ENCODE data around the gene SLMAP. TPM values are rescaled to one million over a fixed set of nuclear protein-coding genes. Genes with fewer than 3 reads are reported as not detected.
"Not testable (repeated sequence)": the region's sequence is repeated elsewhere in the genome, so short reads cannot be mapped to it uniquely, and the experiment has no call there.

Gene SLMAP
- total RNA-seq, 1 donor from 2014 or later = 53.2 TPM

DNA sequence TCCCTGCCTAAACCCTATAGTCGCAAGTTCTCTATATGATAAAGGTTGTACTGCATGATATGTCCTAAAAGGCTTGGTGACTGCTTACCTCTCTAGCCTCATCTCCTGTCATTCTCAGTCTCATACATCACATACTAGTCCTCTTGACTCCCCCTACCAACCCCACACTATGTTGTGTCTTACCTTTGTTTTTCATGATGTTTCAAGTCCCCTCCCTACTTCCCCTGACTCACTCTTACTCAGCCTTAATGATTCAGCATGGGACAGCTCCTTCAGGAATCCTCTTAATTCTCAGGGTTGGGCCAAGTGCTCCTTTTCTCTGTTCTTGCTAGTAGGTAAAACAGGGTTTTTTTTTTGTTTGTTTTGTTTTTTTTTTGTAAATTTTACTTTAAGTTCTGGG lies 49.6 kb downstream of the SLMAP start:
- Histone ChIP-seq H3K9me3 (ENCODE audit: control insufficient read depth in 3 of 3, low read length in 3 of 3) (no peaks in the 10 kb centered on the region), H3K4me3 (ENCODE audit: low read length in 3 of 3) (no peak overlapping the region), H3K4me1 (ENCODE audit: control insufficient read depth in 3 of 3, insufficient read depth in 3 of 3, low read length in 3 of 3) (peaks cover 21 to 37% (median 24%) of the 10 kb centered on the region in 3 donors), H3K27me3 (ENCODE audit: control insufficient read depth in 3 of 3, insufficient read depth in 3 of 3, low read length in 3 of 3) (no peaks in the 10 kb centered on the region), H3K36me3 (ENCODE audit: control insufficient read depth in 3 of 3, insufficient read depth in 3 of 3, low read length in 3 of 3) (no peaks in the 10 kb centered on the region), H3K27ac (ENCODE audit: low read depth, low read length) (no peak overlapping the region), H3K9ac (ENCODE audit: low read depth in 1 of 3, low read length in 3 of 3) (no peak overlapping the region)

DNA sequence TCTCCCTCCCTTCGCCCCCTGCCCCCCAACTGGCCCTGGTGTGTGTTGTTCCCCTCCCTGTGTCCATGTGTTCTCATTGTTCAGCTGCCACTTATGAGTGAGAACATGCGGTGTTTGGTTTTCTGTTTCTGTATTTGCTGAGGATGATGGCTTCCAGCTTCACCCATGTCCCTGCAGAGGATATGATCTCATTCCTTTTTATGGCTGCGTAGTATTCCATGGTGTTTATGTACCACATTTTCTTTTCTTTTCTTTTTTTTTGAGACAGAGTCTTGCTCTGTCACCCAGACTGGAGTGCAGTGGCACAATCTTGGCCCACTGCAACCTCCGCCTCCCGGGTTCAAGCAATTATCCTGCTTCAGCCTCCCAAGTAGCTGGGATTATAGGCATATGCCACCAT lies 50.1 kb downstream of the SLMAP start:
- not testable (repeated sequence) for H3K9me3 ChIP-seq (ENCODE audit: control insufficient read depth in 3 of 3, low read length in 3 of 3); H3K36me3 ChIP-seq (ENCODE audit: control insufficient read depth in 3 of 3, insufficient read depth in 3 of 3, low read length in 3 of 3); H3K4me3 ChIP-seq (ENCODE audit: low read length in 3 of 3); H3K27ac ChIP-seq (ENCODE audit: low read depth, low read length); H3K27me3 ChIP-seq (ENCODE audit: control insufficient read depth in 3 of 3, insufficient read depth in 3 of 3, low read length in 3 of 3); H3K9ac ChIP-seq (ENCODE audit: low read depth in 1 of 3, low read length in 3 of 3)
- peaks cover 19 to 32% (median 23%) of the 10 kb centered on the region in 3 donors for H3K4me1 ChIP-seq (ENCODE audit: control insufficient read depth in 3 of 3, insufficient read depth in 3 of 3, low read length in 3 of 3)

DNA sequence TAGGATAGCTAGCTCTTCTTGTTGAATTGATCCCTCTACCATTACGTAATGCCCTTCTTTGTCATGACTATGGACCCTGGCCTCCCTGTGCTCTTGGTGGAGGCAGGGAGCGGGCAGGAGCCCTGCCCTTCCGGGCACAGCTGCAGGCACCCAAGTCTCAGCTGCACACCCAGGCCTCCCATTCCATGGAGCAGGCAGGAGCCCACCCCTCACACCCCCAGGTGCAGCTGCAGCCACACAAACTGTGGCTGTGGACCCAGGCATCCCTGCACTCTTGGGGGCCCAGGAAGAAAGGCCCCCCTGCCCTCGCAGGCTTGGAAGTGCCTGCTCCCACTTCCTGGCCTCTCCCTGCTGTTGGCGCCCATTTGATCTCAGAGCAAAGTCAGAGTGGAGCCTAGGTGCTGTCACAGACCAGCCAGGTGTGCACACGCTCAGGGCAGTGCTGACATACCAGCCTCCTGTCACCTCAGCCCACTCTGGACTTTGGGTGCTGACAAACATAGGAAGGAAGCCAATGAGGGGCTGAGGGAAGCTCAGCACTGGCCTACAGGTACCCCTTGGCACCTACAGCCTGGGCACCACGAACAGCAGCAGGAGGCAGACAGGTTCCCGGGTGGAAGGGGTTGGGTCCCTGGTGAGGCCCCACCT lies 53.0 kb downstream of the SLMAP start:
- Histone ChIP-seq H3K4me3 (ENCODE audit: low read length in 3 of 3) (no peak overlapping the region), H3K9me3 (ENCODE audit: control insufficient read depth in 3 of 3, low read length in 3 of 3) (no peaks in the 10 kb centered on the region), H3K36me3 (ENCODE audit: control insufficient read depth in 3 of 3, insufficient read depth in 3 of 3, low read length in 3 of 3) (no peaks in the 10 kb centered on the region), H3K27ac (ENCODE audit: low read depth, low read length) (no peak overlapping the region), H3K27me3 (ENCODE audit: control insufficient read depth in 3 of 3, insufficient read depth in 3 of 3, low read length in 3 of 3) (no peaks in the 10 kb centered on the region), H3K9ac (ENCODE audit: low read depth in 1 of 3, low read length in 3 of 3) (no peak overlapping the region), H3K4me1 (ENCODE audit: control insufficient read depth in 3 of 3, insufficient read depth in 3 of 3, low read length in 3 of 3) (peaks cover 5 to 19% (median 17%) of the 10 kb centered on the region in 3 donors)

DNA sequence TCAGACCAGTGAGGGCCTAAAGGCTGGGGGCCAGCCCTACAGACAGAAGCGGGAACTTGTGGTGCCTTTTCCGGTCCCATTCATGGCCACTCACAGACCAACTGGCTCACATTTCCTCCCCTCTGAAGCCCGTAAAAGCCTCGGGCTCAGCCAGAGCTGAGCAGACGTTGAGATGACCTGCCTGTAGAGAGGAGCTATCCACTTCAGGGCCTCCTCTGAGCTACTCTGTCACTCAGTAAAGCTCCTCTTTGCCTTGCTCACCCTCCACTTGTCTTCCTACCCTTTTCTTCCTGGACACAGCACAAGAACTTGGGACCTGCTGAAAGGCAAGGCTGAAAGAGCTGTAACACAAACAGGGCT lies 53.5 kb downstream of the SLMAP start:
- Histone ChIP-seq H3K9ac (ENCODE audit: low read depth in 1 of 3, low read length in 3 of 3) (no peak overlapping the region), H3K27me3 (ENCODE audit: control insufficient read depth in 3 of 3, insufficient read depth in 3 of 3, low read length in 3 of 3) (no peaks in the 10 kb centered on the region), H3K4me3 (ENCODE audit: low read length in 3 of 3) (no peak overlapping the region), H3K4me1 (ENCODE audit: control insufficient read depth in 3 of 3, insufficient read depth in 3 of 3, low read length in 3 of 3) (peaks cover 5 to 19% (median 17%) of the 10 kb centered on the region in 3 donors), H3K9me3 (ENCODE audit: control insufficient read depth in 3 of 3, low read length in 3 of 3) (no peaks in the 10 kb centered on the region), H3K27ac (ENCODE audit: low read depth, low read length) (no peak overlapping the region), H3K36me3 (ENCODE audit: control insufficient read depth in 3 of 3, insufficient read depth in 3 of 3, low read length in 3 of 3) (no peaks in the 10 kb centered on the region)

DNA sequence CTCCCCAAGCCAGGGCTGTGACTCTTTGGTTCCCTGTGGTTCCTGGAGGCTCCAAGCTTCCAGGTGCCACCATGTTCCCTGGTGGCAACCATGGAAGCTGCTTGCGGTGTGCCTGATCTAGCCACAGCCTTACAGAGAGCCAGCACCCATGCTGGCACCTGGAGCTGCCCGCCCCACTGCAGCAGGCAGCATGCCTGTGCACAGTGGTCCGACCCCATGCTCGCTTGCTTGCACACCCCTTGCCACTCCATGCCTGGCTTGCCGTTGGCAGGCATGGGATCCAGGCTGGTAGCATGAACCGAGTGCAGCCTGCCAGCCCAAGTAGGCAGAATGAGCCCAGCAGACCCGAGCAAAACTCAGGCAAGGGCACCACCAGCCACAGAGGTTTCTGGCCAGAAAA lies 53.9 kb downstream of the SLMAP start:
- Histone ChIP-seq H3K36me3 (ENCODE audit: control insufficient read depth in 3 of 3, insufficient read depth in 3 of 3, low read length in 3 of 3) (no peaks in the 10 kb centered on the region), H3K4me3 (ENCODE audit: low read length in 3 of 3) (no peak overlapping the region), H3K9me3 (ENCODE audit: control insufficient read depth in 3 of 3, low read length in 3 of 3) (no peaks in the 10 kb centered on the region), H3K27me3 (ENCODE audit: control insufficient read depth in 3 of 3, insufficient read depth in 3 of 3, low read length in 3 of 3) (no peaks in the 10 kb centered on the region), H3K4me1 (ENCODE audit: control insufficient read depth in 3 of 3, insufficient read depth in 3 of 3, low read length in 3 of 3) (peaks cover 5 to 19% (median 17%) of the 10 kb centered on the region in 3 donors), H3K27ac (ENCODE audit: low read depth, low read length) (no peak overlapping the region), H3K9ac (ENCODE audit: low read depth in 1 of 3, low read length in 3 of 3) (no peak overlapping the region)

DNA sequence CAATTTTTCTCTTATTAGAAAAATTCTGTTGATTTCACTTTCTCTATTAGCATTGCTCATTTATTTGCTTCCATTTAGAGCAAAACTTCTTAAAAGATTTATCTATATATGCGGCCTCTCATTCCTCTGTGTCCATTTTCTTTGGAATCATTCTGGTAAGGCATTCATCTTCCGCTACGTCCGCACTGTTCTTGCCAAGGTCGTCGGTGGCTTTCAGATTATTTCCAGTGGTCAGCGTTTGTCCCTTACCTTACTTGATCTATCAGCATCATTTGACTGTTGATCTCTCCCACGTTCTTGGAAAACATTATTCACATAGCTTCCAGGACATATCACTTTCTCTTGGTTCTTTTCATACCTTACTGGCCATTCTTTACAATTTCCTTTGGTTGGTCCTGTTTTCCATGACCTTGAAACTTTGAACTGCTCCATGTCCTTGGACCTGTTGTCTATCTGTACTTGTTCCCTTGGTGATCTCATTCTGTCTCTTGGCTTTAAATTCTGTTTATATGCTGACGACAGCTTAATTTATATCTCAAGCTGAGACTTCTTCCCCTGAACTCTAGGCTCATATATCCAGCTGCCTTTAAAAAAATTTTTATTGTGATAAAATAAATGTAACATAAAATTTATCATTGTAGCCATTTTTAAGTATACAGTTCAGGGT lies 54.5 kb downstream of the SLMAP start:
- peaks cover 5 to 19% (median 17%) of the 10 kb centered on the region in 3 donors for H3K4me1 ChIP-seq (ENCODE audit: control insufficient read depth in 3 of 3, insufficient read depth in 3 of 3, low read length in 3 of 3)
- no peaks in the 10 kb centered on the region for H3K27me3 ChIP-seq (ENCODE audit: control insufficient read depth in 3 of 3, insufficient read depth in 3 of 3, low read length in 3 of 3)
- H3K9ac ChIP-seq (ENCODE audit: low read depth in 1 of 3, low read length in 3 of 3) = no peak overlapping the region
- H3K9me3 ChIP-seq (ENCODE audit: control insufficient read depth in 3 of 3, low read length in 3 of 3) = no peaks in the 10 kb centered on the region
- H3K27ac ChIP-seq (ENCODE audit: low read depth, low read length) = no peak overlapping the region
- no peak overlapping the region for H3K4me3 ChIP-seq (ENCODE audit: low read length in 3 of 3)
- no peaks in the 10 kb centered on the region for H3K36me3 ChIP-seq (ENCODE audit: control insufficient read depth in 3 of 3, insufficient read depth in 3 of 3, low read length in 3 of 3)

DNA sequence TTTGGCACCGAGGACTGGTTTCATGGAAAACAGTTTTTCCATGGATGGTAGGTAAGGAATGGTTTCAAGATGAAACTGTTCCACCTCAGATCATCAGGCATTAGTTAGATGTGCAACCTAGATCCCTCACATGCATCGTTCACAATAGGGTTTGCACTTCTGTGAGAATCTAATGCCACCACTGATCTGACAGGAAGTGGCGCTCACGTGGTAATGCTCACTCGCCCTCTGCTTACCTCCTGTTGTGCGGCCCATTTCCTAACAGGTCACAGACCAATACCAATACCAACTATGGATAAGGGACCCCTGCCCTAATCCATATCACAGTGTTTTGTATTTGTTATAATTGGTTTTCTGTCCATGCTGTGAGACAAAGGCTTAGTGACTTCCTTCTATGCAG lies 58.9 kb downstream of the SLMAP start:
- Histone ChIP-seq H3K9me3 (ENCODE audit: control insufficient read depth in 3 of 3, low read length in 3 of 3) (no peaks in the 10 kb centered on the region), H3K4me3 (ENCODE audit: low read length in 3 of 3) (no peak overlapping the region), H3K27me3 (ENCODE audit: control insufficient read depth in 3 of 3, insufficient read depth in 3 of 3, low read length in 3 of 3) (no peaks in the 10 kb centered on the region), H3K27ac (ENCODE audit: low read depth, low read length) (no peak overlapping the region), H3K4me1 (ENCODE audit: control insufficient read depth in 3 of 3, insufficient read depth in 3 of 3, low read length in 3 of 3) (peaks cover 7 to 13% (median 7%) of the 10 kb centered on the region in 3 donors), H3K9ac (ENCODE audit: low read depth in 1 of 3, low read length in 3 of 3) (no peak overlapping the region), H3K36me3 (ENCODE audit: control insufficient read depth in 3 of 3, insufficient read depth in 3 of 3, low read length in 3 of 3) (no peaks in the 10 kb centered on the region)

DNA sequence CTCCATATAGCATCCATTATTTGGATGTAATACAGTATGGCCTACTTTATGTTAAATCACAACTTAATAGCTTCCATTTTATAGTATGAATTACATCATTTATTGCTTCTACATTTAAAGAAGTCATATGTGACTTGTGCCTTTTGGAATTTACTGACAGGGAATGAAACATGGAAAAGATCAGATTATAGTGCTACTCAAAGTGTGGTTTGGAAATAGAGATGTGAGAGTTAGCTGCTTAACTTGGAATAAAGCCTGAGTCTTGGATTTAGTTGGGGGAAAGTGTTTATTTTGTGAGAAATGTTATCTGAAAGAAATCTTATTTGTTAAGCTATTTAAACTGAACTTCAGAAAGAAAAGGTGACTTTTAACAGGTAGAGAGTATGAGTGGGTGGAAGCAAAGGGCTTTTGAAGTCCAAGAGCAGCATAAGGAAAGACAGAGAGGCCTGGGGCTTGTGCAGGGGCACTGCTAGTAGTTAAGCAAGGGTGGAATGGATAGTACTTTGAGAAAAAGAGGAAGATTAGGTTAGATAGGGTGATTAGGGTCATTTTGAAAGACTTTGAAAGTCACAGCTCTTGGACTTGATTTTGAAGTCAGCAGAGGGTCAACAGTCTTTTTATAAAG lies 60.5 kb downstream of the SLMAP start:
- Histone ChIP-seq H3K27me3 (ENCODE audit: control insufficient read depth in 3 of 3, insufficient read depth in 3 of 3, low read length in 3 of 3) (no peaks in the 10 kb centered on the region), H3K9me3 (ENCODE audit: control insufficient read depth in 3 of 3, low read length in 3 of 3) (no peaks in the 10 kb centered on the region), H3K4me3 (ENCODE audit: low read length in 3 of 3) (no peak overlapping the region), H3K36me3 (ENCODE audit: control insufficient read depth in 3 of 3, insufficient read depth in 3 of 3, low read length in 3 of 3) (no peaks in the 10 kb centered on the region), H3K4me1 (ENCODE audit: control insufficient read depth in 3 of 3, insufficient read depth in 3 of 3, low read length in 3 of 3) (peaks cover 6 to 15% (median 9%) of the 10 kb centered on the region in 3 donors), H3K27ac (ENCODE audit: low read depth, low read length) (no peak overlapping the region), H3K9ac (ENCODE audit: low read depth in 1 of 3, low read length in 3 of 3) (no peak overlapping the region)

DNA sequence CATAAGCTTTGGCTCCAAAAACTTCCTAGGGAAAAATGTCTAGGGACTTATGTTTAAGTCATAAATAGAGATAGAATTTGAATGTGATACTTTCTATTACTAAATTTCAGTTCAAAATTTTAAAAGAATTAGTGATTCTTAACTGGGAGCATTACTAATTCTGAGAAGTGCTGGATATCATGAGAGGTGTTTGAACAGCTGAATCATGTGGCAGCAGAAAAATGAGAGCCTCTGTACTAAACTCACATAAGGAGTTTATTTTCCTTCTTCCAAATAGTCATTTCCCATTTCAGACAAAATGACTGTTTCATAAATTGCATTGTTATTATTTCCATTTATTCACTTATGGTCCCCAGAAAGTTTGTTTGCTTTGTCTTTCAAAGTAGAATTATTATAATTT lies 62.7 kb downstream of the SLMAP start:
- Histone ChIP-seq H3K9ac (ENCODE audit: low read depth in 1 of 3, low read length in 3 of 3) (no peak overlapping the region), H3K9me3 (ENCODE audit: control insufficient read depth in 3 of 3, low read length in 3 of 3) (no peaks in the 10 kb centered on the region), H3K27me3 (ENCODE audit: control insufficient read depth in 3 of 3, insufficient read depth in 3 of 3, low read length in 3 of 3) (no peaks in the 10 kb centered on the region), H3K36me3 (ENCODE audit: control insufficient read depth in 3 of 3, insufficient read depth in 3 of 3, low read length in 3 of 3) (no peaks in the 10 kb centered on the region), H3K4me3 (ENCODE audit: low read length in 3 of 3) (no peak overlapping the region), H3K4me1 (ENCODE audit: control insufficient read depth in 3 of 3, insufficient read depth in 3 of 3, low read length in 3 of 3) (peaks cover 12 to 19% (median 18%) of the 10 kb centered on the region in 3 donors), H3K27ac (ENCODE audit: low read depth, low read length) (no peak overlapping the region)

DNA sequence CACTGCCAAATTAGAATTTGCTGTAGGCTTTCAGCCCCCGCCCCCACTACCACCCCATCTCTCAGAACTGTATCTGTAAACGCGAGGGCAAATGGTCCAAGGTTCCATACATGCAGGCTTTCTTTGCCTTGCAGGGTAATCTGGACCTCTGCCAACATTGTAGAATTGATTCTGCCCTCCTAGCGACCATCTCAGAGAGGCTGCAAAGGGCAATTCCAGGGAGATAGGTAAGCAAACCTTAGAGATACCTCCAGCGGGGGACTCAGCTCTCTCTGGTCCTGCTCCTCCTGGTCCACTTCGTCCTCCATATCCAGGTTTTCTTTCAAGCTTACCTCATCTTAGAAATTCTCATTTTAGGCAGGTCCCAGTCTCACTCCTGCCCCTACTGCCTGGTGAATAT lies 64.4 kb downstream of the SLMAP start:
- Histone ChIP-seq H3K36me3 (ENCODE audit: control insufficient read depth in 3 of 3, insufficient read depth in 3 of 3, low read length in 3 of 3) (no peaks in the 10 kb centered on the region), H3K9me3 (ENCODE audit: control insufficient read depth in 3 of 3, low read length in 3 of 3) (no peaks in the 10 kb centered on the region), H3K9ac (ENCODE audit: low read depth in 1 of 3, low read length in 3 of 3) (no peak overlapping the region), H3K4me3 (ENCODE audit: low read length in 3 of 3) (no peak overlapping the region), H3K4me1 (ENCODE audit: control insufficient read depth in 3 of 3, insufficient read depth in 3 of 3, low read length in 3 of 3) (peaks cover 12 to 19% (median 19%) of the 10 kb centered on the region in 3 donors), H3K27me3 (ENCODE audit: control insufficient read depth in 3 of 3, insufficient read depth in 3 of 3, low read length in 3 of 3) (no peaks in the 10 kb centered on the region), H3K27ac (ENCODE audit: low read depth, low read length) (no peak overlapping the region)

Measured in skeletal muscle tissue (tissue), 4 donors.